ENCODE results near the gene CASP2.
A peak's percentile ranks its signal among the peaks of the same experiment; 100 is the strongest.
"Not testable (repeated sequence)": the region's sequence is repeated elsewhere in the genome, so short reads cannot be mapped to it uniquely, and the experiment has no call there.

CASP2 gene

GRCh38 chr7:143265017-143265693 lies 23.0 kb upstream of the CASP2 start:
- no peak for DNase-seq

- DNase-seq: no peak
These were observed 18.9 kb upstream of the CASP2 start for GRCh38 chr7:143269251-143269650.

- DNase-seq: no peak
These were observed 16.9 kb upstream of the CASP2 start for GRCh38 chr7:143271240-143271639.

GRCh38 chr7:143272871-143273270 lies 15.3 kb upstream of the CASP2 start:
- no peak for DNase-seq

DNA sequence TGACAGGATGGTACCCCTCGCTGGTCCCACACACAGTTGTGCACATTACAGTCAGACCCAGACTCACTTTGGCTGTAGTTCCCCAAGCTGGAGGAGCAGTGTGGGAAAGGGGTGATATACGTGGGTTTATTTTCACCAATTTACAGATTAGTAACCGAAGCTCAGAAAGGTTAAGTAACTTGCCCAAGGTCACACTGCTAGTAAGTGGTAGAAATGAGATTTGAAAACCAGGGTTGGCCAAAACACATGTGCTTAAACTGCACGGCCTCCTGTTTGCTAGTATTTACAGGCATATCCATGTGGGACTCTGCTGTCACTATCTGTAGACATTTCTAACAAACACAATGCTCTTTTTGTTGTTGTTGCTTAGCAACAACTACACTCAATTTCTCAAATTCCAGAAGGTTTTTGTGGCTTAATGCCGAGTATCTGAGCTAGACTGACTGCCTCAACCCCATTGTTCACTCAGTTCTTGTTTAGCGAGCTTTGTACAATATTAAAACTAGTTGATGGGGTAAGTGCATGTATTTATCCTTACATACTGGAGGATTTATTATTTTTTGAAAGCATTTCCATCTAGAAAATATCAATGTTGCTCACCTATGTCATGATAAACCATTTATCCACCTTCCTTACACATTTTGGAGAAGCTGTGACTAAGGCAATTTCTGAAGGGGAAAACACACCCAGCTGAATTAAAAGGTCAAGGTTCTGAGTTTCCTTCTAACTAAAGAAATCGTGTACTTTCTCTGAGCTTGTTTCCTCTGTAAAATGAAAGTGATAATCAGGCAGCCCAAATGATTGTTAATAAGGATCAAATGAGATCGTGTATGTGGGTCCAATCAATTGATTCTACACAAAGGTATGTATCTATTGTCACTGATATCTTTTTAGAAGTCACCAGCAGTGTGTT lies 8.7 kb upstream of the CASP2 start:
- DNase-seq: no peak

GRCh38 chr7:143280160-143280559 lies 8.0 kb upstream of the CASP2 start:
- DNase-seq: no peak

DNA sequence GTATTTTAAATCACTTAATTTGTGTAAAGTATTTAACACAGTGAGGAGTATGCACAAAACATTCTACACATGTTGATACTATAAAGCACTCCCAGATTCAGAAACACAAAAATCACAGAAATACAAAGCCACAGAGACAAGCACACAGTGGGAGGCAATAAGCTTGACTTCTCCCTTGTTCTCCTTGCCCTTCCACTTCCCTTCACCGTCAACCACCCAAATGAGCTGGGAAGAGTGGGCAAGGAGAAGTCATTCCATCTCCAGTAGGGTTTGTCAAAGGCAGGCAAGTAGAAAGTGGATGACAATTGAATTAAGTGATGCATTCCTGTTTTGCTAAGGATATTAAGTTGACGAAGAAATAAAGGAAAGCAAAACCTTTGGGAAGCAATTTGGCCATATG lies 7.6 kb upstream of the CASP2 start:
- DNase-seq: no peak

DNA sequence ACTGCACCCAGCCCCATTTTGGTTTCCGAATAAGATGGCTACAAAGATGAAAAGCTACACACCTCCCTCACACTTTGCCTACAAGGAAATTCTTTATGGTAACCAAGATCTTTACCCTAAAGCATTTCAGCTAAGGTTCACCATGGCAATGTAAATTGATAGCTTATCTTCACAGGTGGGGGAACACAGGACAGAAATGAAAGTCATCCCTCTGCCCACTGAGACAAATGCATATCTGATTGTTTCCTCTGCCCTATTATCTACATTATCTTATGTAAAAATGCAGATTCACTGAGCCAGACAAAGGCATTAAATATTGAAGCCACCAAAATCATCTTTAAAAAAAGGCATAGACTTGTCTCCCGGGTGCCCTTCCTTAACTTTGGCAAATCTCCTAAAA lies 6.6 kb upstream of the CASP2 start:
- no peak for DNase-seq

DNA sequence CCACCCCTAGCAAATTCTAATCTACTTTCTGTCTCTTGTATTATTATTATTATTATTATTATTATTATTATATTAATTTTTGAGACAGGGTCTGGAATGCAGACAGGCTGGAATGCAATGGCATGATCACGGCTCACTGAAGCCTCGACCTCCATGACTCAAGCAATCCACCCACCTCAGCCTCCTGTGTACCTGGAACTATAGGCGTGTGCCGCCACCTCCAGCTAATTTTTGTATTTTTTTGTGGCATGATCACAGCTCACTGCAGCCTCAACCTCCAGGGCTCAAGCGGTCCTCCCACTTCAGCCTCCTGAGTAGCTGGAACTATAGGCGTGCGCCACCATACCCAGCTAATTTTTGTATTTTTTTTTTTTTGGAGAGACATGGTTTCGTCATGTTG lies 6.0 kb upstream of the CASP2 start:
- DNase-seq: no peak

DNA sequence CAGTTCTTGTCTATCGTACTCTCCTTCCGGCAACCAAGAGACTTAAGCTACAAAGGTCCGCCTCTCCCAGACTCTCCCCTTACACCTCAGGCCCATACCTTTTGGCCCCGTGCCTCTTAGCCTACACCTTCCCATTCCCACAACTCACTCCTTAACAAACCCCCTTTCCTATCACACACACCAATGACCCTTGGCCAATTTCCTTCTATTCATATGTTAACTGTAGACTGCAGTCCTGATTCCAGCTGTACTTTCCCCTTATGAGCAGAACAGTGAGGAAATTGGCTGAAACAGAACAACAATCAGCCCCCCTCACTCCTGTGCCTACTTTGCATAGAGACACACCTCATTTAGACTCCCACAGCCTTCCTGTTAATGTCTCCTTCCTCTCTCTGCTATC lies 4.8 kb upstream of the CASP2 start:
- no peak for DNase-seq

DNA sequence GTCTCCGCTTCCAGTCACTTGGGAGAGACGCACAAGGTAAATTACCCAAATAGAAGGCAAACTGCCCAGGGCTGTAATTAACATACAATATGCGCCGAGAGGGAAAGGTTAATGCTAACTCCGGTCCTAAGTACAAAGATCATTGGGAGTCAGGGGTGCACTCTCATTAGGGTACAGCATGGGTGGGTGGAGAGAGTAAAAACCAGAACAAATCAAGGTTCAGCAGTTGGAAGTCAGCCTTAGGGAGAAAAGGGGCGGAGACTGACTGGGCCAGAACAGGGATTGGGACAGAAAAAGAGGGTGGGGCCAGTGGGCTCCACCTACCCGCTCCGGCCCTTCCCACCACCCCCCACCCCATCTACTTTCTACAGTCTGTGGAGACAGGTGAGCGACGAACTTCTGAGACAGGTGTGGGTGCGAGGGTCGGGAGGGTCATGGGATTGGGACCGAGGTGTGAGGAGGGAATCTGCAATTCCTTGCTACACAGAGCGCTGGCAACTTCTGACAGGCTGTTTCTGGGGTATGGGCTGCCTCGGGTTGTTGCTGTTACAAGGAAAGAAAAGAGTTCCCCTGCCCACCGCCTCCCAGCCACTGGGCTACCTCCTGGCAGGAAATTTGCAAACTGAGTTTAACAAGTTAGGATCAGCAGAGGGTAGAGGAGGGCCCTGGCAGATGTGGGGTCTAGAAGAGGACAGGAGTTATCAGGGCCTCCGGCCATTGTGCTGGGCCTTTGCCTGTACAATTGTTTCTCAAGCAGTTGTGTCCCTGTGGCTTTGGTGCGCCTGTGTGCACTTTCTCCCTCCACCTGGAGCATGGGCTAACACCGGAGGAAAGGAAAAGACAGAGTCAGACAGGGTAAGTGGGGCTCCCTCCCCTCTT lies 3.3 kb upstream of the CASP2 start, which contains the start of gene TMEM139:
Gene TMEM139, plus strand, starts transcription at position 368 of the 879 bp plus-strand sequence. CDS start 1,000 bp downstream, outside the sequence.
- no peak for DNase-seq

DNA sequence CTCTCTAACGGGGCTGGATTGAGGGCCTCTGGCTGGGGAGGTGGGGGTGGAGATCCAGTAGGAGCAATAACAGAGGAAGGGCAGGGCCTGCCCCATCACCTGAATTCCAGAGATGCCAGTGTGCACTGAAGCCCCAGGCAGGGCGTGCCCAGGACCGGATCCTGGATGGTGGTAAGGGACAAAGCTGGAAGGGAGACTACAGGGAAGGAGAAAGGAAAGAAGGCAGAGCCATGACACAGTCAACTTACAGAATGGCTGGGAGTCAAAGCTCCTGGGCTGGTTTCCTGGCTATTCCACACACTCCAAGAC lies 2.7 kb upstream of the CASP2 start:
- no peak for DNase-seq

DNA sequence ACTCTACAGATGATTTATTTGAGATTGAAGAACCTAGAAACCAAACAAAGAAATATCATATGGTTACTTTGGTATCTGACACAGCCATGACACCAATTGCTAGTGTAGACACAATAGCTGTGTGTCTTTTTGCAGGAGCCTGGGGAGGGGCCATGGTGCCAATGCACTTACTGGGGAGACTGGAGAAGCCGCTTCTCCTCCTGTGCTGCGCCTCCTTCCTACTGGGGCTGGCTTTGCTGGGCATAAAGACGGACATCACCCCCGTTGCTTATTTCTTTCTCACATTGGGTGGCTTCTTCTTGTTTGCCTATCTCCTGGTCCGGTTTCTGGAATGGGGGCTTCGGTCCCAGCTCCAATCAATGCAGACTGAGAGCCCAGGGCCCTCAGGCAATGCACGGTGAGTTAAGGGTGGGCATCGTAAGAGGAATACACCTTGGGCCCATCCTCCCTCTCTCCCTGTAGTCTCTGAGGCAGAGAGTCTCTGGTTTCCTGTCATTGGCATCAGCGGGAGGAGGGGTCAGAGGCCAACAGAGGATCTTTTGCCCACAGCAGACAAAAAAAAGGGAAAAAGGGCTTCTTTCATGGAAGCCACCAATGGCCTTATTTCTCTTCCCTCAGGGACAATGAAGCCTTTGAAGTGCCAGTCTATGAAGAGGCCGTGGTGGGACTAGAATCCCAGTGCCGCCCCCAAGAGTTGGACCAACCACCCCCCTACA lies 2.2 kb upstream of the CASP2 start:
- no peak for DNase-seq

DNA sequence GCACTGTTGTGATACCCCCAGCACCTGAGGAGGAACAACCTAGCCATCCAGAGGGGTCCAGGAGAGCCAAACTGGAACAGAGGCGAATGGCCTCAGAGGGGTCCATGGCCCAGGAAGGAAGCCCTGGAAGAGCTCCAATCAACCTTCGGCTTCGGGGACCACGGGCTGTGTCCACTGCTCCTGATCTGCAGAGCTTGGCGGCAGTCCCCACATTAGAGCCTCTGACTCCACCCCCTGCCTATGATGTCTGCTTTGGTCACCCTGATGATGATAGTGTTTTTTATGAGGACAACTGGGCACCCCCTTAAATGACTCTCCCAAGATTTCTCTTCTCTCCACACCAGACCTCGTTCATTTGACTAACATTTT lies 1.6 kb upstream of the CASP2 start:
- DNase-seq: no peak

DNA sequence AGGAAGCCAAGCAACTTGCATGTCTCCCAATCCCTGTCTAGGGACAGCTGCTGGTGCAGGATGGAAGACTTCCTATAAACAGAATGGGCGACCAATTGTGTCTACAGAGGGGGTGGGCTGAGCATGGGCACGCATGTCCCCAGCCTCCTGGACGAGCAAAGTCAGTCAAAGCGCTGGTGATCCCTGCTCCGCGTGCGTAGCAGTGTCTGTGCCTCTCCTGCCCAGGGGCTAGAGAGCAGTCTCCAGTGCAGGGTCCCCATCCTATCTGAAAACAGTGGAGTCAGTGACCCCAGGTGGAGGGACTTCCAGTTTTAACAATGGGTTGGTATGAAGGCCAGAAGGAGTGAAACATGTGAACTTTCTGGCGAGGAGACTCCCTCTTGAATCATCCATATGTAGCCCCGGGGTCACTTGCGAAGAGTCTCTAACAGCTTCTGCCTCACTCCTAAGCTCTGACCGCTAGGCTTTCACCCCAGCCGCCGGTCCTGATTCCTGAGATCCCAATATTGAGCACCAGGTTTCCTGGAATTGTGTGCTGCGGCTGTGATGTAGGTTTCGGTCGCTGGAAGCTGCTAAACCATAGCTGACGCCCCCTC lies 714 bp upstream of the CASP2 start:
- DNase-seq: no peak

DNA sequence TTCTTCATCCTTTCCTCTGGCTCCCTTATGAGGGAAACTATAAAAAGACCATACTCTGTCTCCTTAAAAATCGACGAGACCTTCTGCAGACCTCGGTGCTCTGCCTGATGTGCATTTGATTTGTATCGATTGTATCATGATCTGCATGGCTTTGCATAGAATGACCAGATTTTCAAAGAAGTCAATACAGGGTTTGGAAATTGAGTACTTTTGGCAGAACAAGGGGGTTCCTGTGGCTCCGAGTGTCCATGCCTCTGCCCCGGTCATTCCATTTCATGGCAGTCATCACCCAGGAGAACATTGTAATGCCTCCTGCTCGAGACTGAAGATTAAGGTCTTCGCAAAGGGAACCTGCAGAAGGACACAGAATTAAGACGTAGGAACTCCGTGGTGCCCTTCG lies 685 bp downstream of the CASP2 start:
- peak in 1 of 2 experiments; percentile 56 for DNase-seq

GRCh38 chr7:143289421-143289820 lies 1.3 kb downstream of the CASP2 start:
- DNase-seq: no peak

DNA sequence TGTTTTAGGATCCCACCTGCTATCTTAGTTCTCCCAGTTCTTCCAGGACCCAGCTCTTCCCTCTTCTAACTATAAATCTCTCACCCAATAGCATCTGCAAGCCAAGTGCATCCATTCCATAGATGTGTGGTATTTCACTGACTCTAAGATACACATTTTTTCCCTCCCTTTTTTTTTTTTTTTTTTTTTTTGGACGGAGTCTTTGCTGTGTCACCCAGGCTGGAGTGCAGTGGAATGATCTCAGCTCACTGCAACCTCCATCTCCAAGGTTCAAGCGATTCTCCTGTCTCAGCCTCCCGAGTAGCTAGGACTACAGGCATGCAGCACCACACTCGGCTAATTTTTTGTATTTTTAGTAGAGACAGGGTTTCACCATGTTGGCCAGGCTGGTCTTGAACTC lies 1.7 kb downstream of the CASP2 start:
- not testable (repeated sequence) for DNase-seq

GRCh38 chr7:143290293-143290692 lies 2.1 kb downstream of the CASP2 start:
- no peak for DNase-seq

GRCh38 chr7:143292876-143293275 lies 4.7 kb downstream of the CASP2 start:
- DNase-seq: no peak

GRCh38 chr7:143295870-143296269 lies 7.7 kb downstream of the CASP2 start:
- no peak for DNase-seq

GRCh38 chr7:143296686-143297085 lies 8.5 kb downstream of the CASP2 start:
- DNase-seq: no peak
